H9 (cell line): ENCODE measurements around the gene DNAJC1. TPM values are rescaled to one million over a fixed set of nuclear protein-coding genes. Genes with fewer than 3 reads are reported as not detected.

Source experiments
- DNase-seq: peaks from one replicate; pipeline ENCODE4 v3.0.0-alpha.2; 2017
- H2AFZ ChIP-seq: one replicate; pipeline ENCODE4 v1.6.1; 2013; ENCODE audit warnings: mild to moderate bottlenecking, low read length, control low read depth, moderate library complexity
- H2AK5ac ChIP-seq: 2 replicates; pipeline ENCODE4 v1.6.1; 2013; ENCODE audit warnings: low read length, control low read depth, mixed read lengths; ENCODE audit not compliant: insufficient read length
- H2BK120ac ChIP-seq: one replicate; pipeline ENCODE4 v1.6.1; 2013; ENCODE audit warnings: low read depth, mild to moderate bottlenecking, low read length, control low read depth, inconsistent platforms; ENCODE audit not compliant: poor library complexity, severe bottlenecking
- H2BK12ac ChIP-seq: 2 replicates; pipeline ENCODE4 v1.6.1; 2013; ENCODE audit warnings: low read length, control low read depth, mixed read lengths, low read depth; ENCODE audit not compliant: insufficient read length
- H2BK15ac ChIP-seq: 2 replicates; pipeline ENCODE4 v1.6.1; 2013; ENCODE audit warnings: low read depth, low read length, control low read depth
- H2BK20ac ChIP-seq: one replicate; pipeline ENCODE4 v1.6.1; 2013; ENCODE audit warnings: low read depth, mild to moderate bottlenecking, low read length, control low read depth, inconsistent platforms; ENCODE audit not compliant: poor library complexity, severe bottlenecking
- H2BK5ac ChIP-seq: 2 replicates; pipeline ENCODE4 v1.6.1; 2013; ENCODE audit warnings: low read length, control low read depth, mixed read lengths; ENCODE audit not compliant: insufficient read length
- H3K14ac ChIP-seq: 2 replicates; pipeline ENCODE4 v1.6.1; 2013; ENCODE audit warnings: low read length, control low read depth; ENCODE audit not compliant: insufficient read depth
- H3K18ac ChIP-seq: 2 replicates; pipeline ENCODE4 v1.6.1; 2013; ENCODE audit warnings: low read depth, mild to moderate bottlenecking, mixed read lengths, low read length, control low read depth; ENCODE audit not compliant: insufficient read length
- H3K23ac ChIP-seq: 2 replicates; pipeline ENCODE4 v1.6.1; 2013; ENCODE audit warnings: low read length, control low read depth, mixed read lengths, low read depth; ENCODE audit not compliant: insufficient read length
- H3K23me2 ChIP-seq: 2 replicates; pipeline ENCODE4 v1.6.1; 2013; ENCODE audit warnings: low read depth, mild to moderate bottlenecking, mixed read lengths, low read length, control low read depth; ENCODE audit not compliant: insufficient read length, poor library complexity, severe bottlenecking
- H3K27ac ChIP-seq: 2 replicates; pipeline ENCODE4 v1.5.1; 2013; ENCODE audit warnings: low read length, control low read depth, mixed read lengths, low read depth; ENCODE audit not compliant: insufficient read length
- H3K27me3 ChIP-seq: 2 replicates; pipeline ENCODE4 v1.6.1; 2013; ENCODE audit warnings: low read length, control low read depth, inconsistent platforms; ENCODE audit not compliant: insufficient read depth
- H3K4ac ChIP-seq: 2 replicates; pipeline ENCODE4 v1.6.1; 2013; ENCODE audit warnings: low read depth, mild to moderate bottlenecking, control low read depth, inconsistent platforms, low read length, moderate library complexity
- H3K4me1 ChIP-seq: 2 replicates; pipeline ENCODE4 v1.6.1; 2013; ENCODE audit warnings: low read length, control low read depth, inconsistent platforms; ENCODE audit not compliant: insufficient read depth
- H3K4me2 ChIP-seq: 2 replicates; pipeline ENCODE4 v1.6.1; 2013; ENCODE audit warnings: low read length, control low read depth, mixed read lengths; ENCODE audit not compliant: insufficient read length, insufficient read depth
- H3K56ac ChIP-seq: 2 replicates; pipeline ENCODE4 v1.6.1; 2013; ENCODE audit warnings: low read depth, mild to moderate bottlenecking, mixed read lengths, low read length, control low read depth; ENCODE audit not compliant: insufficient read length
- H3K79me1 ChIP-seq: 2 replicates; pipeline ENCODE4 v1.6.1; 2013; ENCODE audit warnings: low read depth, mild to moderate bottlenecking, moderate library complexity, low read length, control low read depth, inconsistent platforms; ENCODE audit not compliant: insufficient read depth, poor library complexity, severe bottlenecking
- H3K79me2 ChIP-seq: 2 replicates; pipeline ENCODE4 v1.6.1; 2013; ENCODE audit warnings: low read length, control low read depth, inconsistent platforms; ENCODE audit not compliant: insufficient read depth
- H3K9ac ChIP-seq: 2 replicates; pipeline ENCODE4 v1.6.1; 2013; ENCODE audit warnings: low read length, control low read depth, mixed read lengths; ENCODE audit not compliant: insufficient read length; ENCODE audit errors: extremely low read depth
- H3K9me3 ChIP-seq: one replicate; pipeline ENCODE4 v1.6.1; 2013; ENCODE audit warnings: low read depth, low read length, inconsistent platforms; ENCODE audit not compliant: control insufficient read depth
- H3T11ph ChIP-seq: one replicate; pipeline ENCODE4 v1.6.1; 2013; ENCODE audit warnings: mild to moderate bottlenecking, low read length, control low read depth, inconsistent platforms
- H4K20me1 ChIP-seq: one replicate; pipeline ENCODE4 v1.6.1; 2013; ENCODE audit not compliant: control insufficient read depth, insufficient read length, insufficient read depth
- H4K5ac ChIP-seq: 2 replicates; pipeline ENCODE4 v1.6.1; 2013; ENCODE audit warnings: low read depth, mild to moderate bottlenecking, mixed read lengths, low read length, control low read depth; ENCODE audit not compliant: insufficient read length
- H4K8ac ChIP-seq: replicated peaks from 2 replicates; pipeline ENCODE4 v1.6.1; 2013; ENCODE audit warnings: low read length, control low read depth, mixed read lengths, low read depth; ENCODE audit not compliant: insufficient read length
- H4K91ac ChIP-seq: 2 replicates; pipeline ENCODE4 v1.6.1; 2013; ENCODE audit warnings: low read depth, mild to moderate bottlenecking, moderate library complexity, mixed read lengths, low read length, control low read depth; ENCODE audit not compliant: insufficient read length
- H3K27ac Mint-ChIP-seq, 3 experiments: 2 replicates in 2 of 3; 3 replicates in 1 of 3; pipeline ENCODE4 v1.8.0; 2020 to 2021; ENCODE audit warnings: mixed read lengths in 3 of 3, mild to moderate bottlenecking in 1 of 3, moderate library complexity in 1 of 3
- H3K27me3 Mint-ChIP-seq: 2 replicates; pipeline ENCODE4 v1.8.0; 2021; ENCODE audit warnings: low read depth, mild to moderate bottlenecking, moderate library complexity, mixed read lengths
- H3K36me3 Mint-ChIP-seq, 3 experiments: 2 replicates in 2 of 3; 3 replicates in 1 of 3; pipeline ENCODE4 v1.8.0; 2020 to 2021; ENCODE audit warnings: low read depth in 3 of 3, mixed read lengths in 3 of 3; ENCODE audit not compliant: insufficient read depth in 1 of 3
- H3K4me1 Mint-ChIP-seq, 2 experiments: 2 replicates each; pipeline ENCODE4 v1.8.0; 2020; ENCODE audit warnings: mixed read lengths in 2 of 2
- H3K4me3 Mint-ChIP-seq, 2 experiments: 2 replicates in 1 of 2; 3 replicates in 1 of 2; pipeline ENCODE4 v1.8.0; 2020 to 2021; ENCODE audit warnings: mild to moderate bottlenecking in 2 of 2, mixed read lengths in 2 of 2, moderate library complexity in 1 of 2
- H3K9me3 Mint-ChIP-seq, 2 experiments: 2 replicates in 1 of 2; 3 replicates in 1 of 2; pipeline ENCODE4 v1.8.0; 2020; ENCODE audit warnings: mild to moderate bottlenecking in 2 of 2, mixed read lengths in 2 of 2, moderate library complexity in 1 of 2
- WGBS: extraction: QIAGEN DNeasy Blood & Tissue Kit; methylation state at CpG from one replicate; pipeline ENCODE4 v1.1.7; 2013; ENCODE audit warnings: missing lambda C conversion rate, low lambda C conversion rate, mixed read lengths; ENCODE audit not compliant: insufficient read length; ENCODE audit errors: extremely low coverage; 5-methylcytosine and 5-hydroxymethylcytosine counted together
- total RNA-seq: library from RNA; stranded (reverse); gene quantifications from 2 replicates; pipeline ENCODE4 v1.2.1, GENCODE V29; 2021
- TF ChIP-seq, protein P1 (sequence below): fragments of 200-600 bp; sonication (generic); conservative IDR thresholded peaks from 3 replicates; pipeline ENCODE4 v1.8.0; 2021; ENCODE audit warnings: antibody characterized with exemption, mild to moderate bottlenecking

DNAJC1 gene
- total RNA-seq, 1 experiment from 2014 or later = 11.2 TPM

DNA sequence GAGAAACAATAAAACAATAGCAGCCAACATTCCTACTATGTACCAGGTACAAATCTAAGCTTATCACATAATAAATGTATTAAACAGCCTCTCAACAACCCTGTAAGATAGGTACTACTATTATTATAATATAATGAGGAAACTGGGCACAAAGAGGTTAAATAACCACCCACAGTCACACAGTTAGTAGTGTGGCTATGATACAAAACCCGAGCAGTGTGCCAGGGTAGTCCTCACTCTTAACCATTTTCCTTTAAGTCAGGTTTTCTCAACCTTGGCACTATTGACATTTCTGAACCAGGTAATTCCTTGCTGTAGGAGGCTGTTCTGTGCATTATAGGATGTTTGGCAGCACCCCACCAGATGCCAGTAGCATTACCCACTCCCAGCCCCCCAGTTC, 48.8 kb downstream of the DNAJC1 start:
- H2BK5ac ChIP-seq = no peak overlapping the region
- no CpG with 5 or more reads among the region's 1 CpG for WGBS
- H3T11ph ChIP-seq = no peak overlapping the region
- H2AFZ ChIP-seq = no peak overlapping the region
- H3K23ac ChIP-seq = no peak overlapping the region
- H4K5ac ChIP-seq = no peak overlapping the region
- H3K4me2 ChIP-seq = no peak overlapping the region
- no peaks in the 10 kb centered on the region for H3K79me2 ChIP-seq
- H2AK5ac ChIP-seq = no peak overlapping the region
- no peak overlapping the region for H4K91ac ChIP-seq
- H3K9ac ChIP-seq = no peak overlapping the region
- no peaks in the 10 kb centered on the region for H3K9me3 ChIP-seq
- no peak overlapping the region for H3K27ac ChIP-seq
- no peaks in the 10 kb centered on the region for H3K27me3 ChIP-seq
- no peaks in the 10 kb centered on the region for H4K20me1 ChIP-seq
- Mint-ChIP-seq H3K27ac (no peak overlapping the region), H3K9me3 (no peaks in the 10 kb centered on the region), H3K36me3 (no peaks in the 10 kb centered on the region), H3K4me1 (peaks cover 5 to 6% of the 10 kb centered on the region in 2 experiments), H3K27me3 (no peaks in the 10 kb centered on the region), H3K4me3 (no peak overlapping the region)
- no peak for DNase-seq
- no peak overlapping the region for H3K56ac ChIP-seq
- H3K14ac ChIP-seq = no peak overlapping the region
- H2BK20ac ChIP-seq = no peak overlapping the region
- no peak overlapping the region for H3K4ac ChIP-seq
- H4K8ac ChIP-seq = no peak overlapping the region
- H3K79me1 ChIP-seq = no peaks in the 10 kb centered on the region
- TF ChIP-seq, protein P1, sequence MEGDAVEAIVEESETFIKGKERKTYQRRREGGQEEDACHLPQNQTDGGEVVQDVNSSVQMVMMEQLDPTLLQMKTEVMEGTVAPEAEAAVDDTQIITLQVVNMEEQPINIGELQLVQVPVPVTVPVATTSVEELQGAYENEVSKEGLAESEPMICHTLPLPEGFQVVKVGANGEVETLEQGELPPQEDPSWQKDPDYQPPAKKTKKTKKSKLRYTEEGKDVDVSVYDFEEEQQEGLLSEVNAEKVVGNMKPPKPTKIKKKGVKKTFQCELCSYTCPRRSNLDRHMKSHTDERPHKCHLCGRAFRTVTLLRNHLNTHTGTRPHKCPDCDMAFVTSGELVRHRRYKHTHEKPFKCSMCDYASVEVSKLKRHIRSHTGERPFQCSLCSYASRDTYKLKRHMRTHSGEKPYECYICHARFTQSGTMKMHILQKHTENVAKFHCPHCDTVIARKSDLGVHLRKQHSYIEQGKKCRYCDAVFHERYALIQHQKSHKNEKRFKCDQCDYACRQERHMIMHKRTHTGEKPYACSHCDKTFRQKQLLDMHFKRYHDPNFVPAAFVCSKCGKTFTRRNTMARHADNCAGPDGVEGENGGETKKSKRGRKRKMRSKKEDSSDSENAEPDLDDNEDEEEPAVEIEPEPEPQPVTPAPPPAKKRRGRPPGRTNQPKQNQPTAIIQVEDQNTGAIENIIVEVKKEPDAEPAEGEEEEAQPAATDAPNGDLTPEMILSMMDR = no peak
- no peak overlapping the region for H2BK12ac ChIP-seq
- no peaks in the 10 kb centered on the region; the same call in 1 of the 2 replicates for H3K4me1 ChIP-seq
- H3K18ac ChIP-seq = no peak overlapping the region
- H3K23me2 ChIP-seq = no peaks in the 10 kb centered on the region
- no peak overlapping the region for H2BK120ac ChIP-seq
- H2BK15ac ChIP-seq = no peak overlapping the region
